ENCODE results near the gene AR.

AR gene

DNA sequence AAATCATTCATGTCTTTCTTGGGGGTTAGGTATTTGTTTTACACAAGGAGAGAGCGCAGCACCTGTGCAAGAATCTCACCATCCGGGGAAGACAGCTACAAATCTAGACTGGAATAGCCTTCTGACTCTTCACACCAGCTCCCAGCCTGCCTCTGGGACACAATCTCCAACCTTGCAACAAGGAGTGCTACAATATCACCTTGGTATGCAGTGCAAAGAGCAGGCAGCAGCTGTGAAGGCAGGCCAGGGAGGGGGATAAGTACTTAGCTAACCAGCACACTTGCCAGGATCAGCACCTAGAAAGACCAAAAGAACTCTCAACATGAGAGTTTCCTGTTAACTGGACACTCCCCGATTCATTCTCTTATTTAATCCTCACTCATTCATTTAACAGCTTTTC lies 235.3 kb downstream of the AR start:
- Mint-ChIP-seq H3K9me3 (no peaks in the 10 kb centered on the region), H3K4me3 (no peak overlapping the region), H3K27me3 (no peaks in the 10 kb centered on the region), H3K4me1 (no peaks in the 10 kb centered on the region), H3K27ac (ENCODE audit: low read depth) (no peak overlapping the region), H3K36me3 (ENCODE audit: insufficient read depth) (no peaks in the 10 kb centered on the region)
- DNase-seq (ENCODE audit: low spot score in 2 of 2) (no peak), ATAC-seq (replicated peaks; ENCODE audit: extremely low read depth, poor library complexity, severe bottlenecking) (no peak)
